Non-pigmented ciliary epithelial cell (primary cell): ENCODE measurements around the gene DDX42.

Experiments used
- DNase-seq: peaks from one replicate; pipeline ENCODE4 v3.0.0-alpha.2; 2010; ENCODE audit warnings: low read depth

The DDX42 gene

GRCh38 chr17:63821804-63822203 is 47.8 kb downstream of the DDX42 start:
- DNase-seq: no peak

- DNase-seq: no peak
These were observed 48.6 kb downstream of the DDX42 start for GRCh38 chr17:63822537-63822936.

- no peak for DNase-seq
These were observed 49.8 kb downstream of the DDX42 start for GRCh38 chr17:63823659-63824331.

GRCh38 chr17:63824362-63824761 is 50.4 kb downstream of the DDX42 start:
- no peak for DNase-seq

- DNase-seq: no peak
These were observed 52.6 kb downstream of the DDX42 start for GRCh38 chr17:63826468-63827001.

GRCh38 chr17:63827002-63827800 is 53.2 kb downstream of the DDX42 start, which contains the start of the genes FTSJ3 and PSMC5:
FTSJ3 (minus strand) TSS chr17:63827663; CDS start chr17:63826902, 761 bp downstream.
PSMC5 (plus strand) TSS chr17:63827431; CDS start chr17:63827491, 60 bp downstream.
- peak; percentile 68 for DNase-seq

- no peak for DNase-seq
These were observed 53.8 kb downstream of the DDX42 start for GRCh38 chr17:63827801-63828221.

- DNase-seq: no peak
These were observed 55.0 kb downstream of the DDX42 start for GRCh38 chr17:63828936-63829335.

- no peak for DNase-seq
These were observed 56.3 kb downstream of the DDX42 start for GRCh38 chr17:63830278-63830677.

- no peak for DNase-seq
These were observed 57.0 kb downstream of the DDX42 start for GRCh38 chr17:63830904-63831491.

GRCh38 chr17:63831505-63831904 is 57.5 kb downstream of the DDX42 start:
- DNase-seq: no peak

- DNase-seq: no peak
These were observed 58.0 kb downstream of the DDX42 start for GRCh38 chr17:63832014-63832413.

GRCh38 chr17:63832455-63832854 is 58.5 kb downstream of the DDX42 start:
- DNase-seq: no peak

GRCh38 chr17:63833026-63833740 is 59.2 kb downstream of the DDX42 start:
- no peak for DNase-seq

GRCh38 chr17:63833741-63834373 is 59.9 kb downstream of the DDX42 start:
- no peak for DNase-seq

GRCh38 chr17:63834431-63835166 is 60.6 kb downstream of the DDX42 start:
- DNase-seq: peak; percentile 48

- no peak for DNase-seq
These were observed 61.3 kb downstream of the DDX42 start for GRCh38 chr17:63835167-63835720.

GRCh38 chr17:63836811-63837210 is 62.8 kb downstream of the DDX42 start:
- no peak for DNase-seq

GRCh38 chr17:63837480-63837879 is 63.5 kb downstream of the DDX42 start:
- DNase-seq: no peak

- DNase-seq: no peak
These were observed 64.1 kb downstream of the DDX42 start for GRCh38 chr17:63837962-63838600.
